Muscle layer of colon (tissue), 2 donors: Measurements from ENCODE around the gene LTA.
A peak's percentile ranks its signal among the peaks of the same experiment; 100 is the strongest.
"Not testable (repeated sequence)": the region's sequence is repeated elsewhere in the genome, so short reads cannot be mapped to it uniquely, and the experiment has no call there.

ENCODE experiments used
- H3K27ac ChIP-seq: one replicate; pipeline ENCODE4 v1.7.0; 2013; ENCODE audit warnings: low read depth, mild to moderate bottlenecking, low read length, moderate library complexity
- H3K27me3 ChIP-seq, 2 donors: one replicate each; pipeline ENCODE4 v1.7.0; 2013; ENCODE audit warnings: low read length in 2 of 2, mild to moderate bottlenecking in 2 of 2; ENCODE audit not compliant: insufficient read depth in 2 of 2, control insufficient read depth in 1 of 2
- H3K36me3 ChIP-seq: one replicate; pipeline ENCODE4 v1.7.0; 2013; ENCODE audit warnings: mild to moderate bottlenecking, low read length; ENCODE audit not compliant: insufficient read depth
- H3K4me1 ChIP-seq: one replicate; pipeline ENCODE4 v1.7.0; 2013; ENCODE audit warnings: mild to moderate bottlenecking, low read length; ENCODE audit not compliant: insufficient read depth
- H3K4me3 ChIP-seq, 2 donors: one replicate each; pipeline ENCODE4 v1.7.0; 2013; ENCODE audit warnings: low read length in 2 of 2, low read depth in 1 of 2, mild to moderate bottlenecking in 1 of 2, moderate library complexity in 1 of 2
- H3K9ac ChIP-seq: one replicate; pipeline ENCODE4 v1.7.0; 2013; ENCODE audit warnings: low read length
- H3K9me3 ChIP-seq: one replicate; pipeline ENCODE4 v1.7.0; 2013; ENCODE audit warnings: mild to moderate bottlenecking, low read length
- donor health status: abdominal sarcoma.
- donor health status: Adenocarcinoma of cecum.

Gene LTA

GRCh38 chr6:31581434-31582229 lies 9.5 kb downstream of the LTA start:
- Histone ChIP-seq H3K4me3 (peak overlapping the region; percentile 91 to 97), H3K9ac (peak overlapping the region; percentile 87), H3K27ac (peak overlapping the region; percentile 87), H3K4me1 (peaks cover 11% of the 10 kb centered on the region), H3K27me3 (no peaks in the 10 kb centered on the region), H3K36me3 (no peaks in the 10 kb centered on the region), H3K9me3 (no peaks in the 10 kb centered on the region)

GRCh38 chr6:31582230-31582643 lies 10.1 kb downstream of the LTA start, which contains the start of gene LTB:
Gene LTB, minus strand, starts transcription at chr6:31582424. Its CDS starts 7 bp downstream, at chr6:31582417.
- H3K36me3 ChIP-seq: no peaks in the 10 kb centered on the region
- no peaks in the 10 kb centered on the region for H3K27me3 ChIP-seq
- H3K9me3 ChIP-seq: no peaks in the 10 kb centered on the region
- H3K4me3 ChIP-seq: peak within 1 kb of the TSS; percentile 91 to 97
- H3K9ac ChIP-seq: peak within 1 kb of the TSS; percentile 87
- peak within 1 kb of the TSS; percentile 87 for H3K27ac ChIP-seq
- H3K4me1 ChIP-seq: peaks cover 11% of the 10 kb centered on the region

- Histone ChIP-seq H3K27me3 (no peaks in the 10 kb centered on the region), H3K9me3 (no peaks in the 10 kb centered on the region), H3K27ac (no peak overlapping the region), H3K9ac (no peak overlapping the region), H3K4me1 (peaks cover 8% of the 10 kb centered on the region), H3K4me3 (no peak overlapping the region), H3K36me3 (no peaks in the 10 kb centered on the region)
Observed at GRCh38 chr6:31585491-31585890, 13.4 kb downstream of the LTA start.

GRCh38 chr6:31586008-31586407 lies 13.9 kb downstream of the LTA start, which contains the start of gene LST1:
Gene LST1, plus strand, starts transcription at chr6:31586277. Its CDS starts 1,023 bp downstream, at chr6:31587300.
- H3K4me3 ChIP-seq: no peak within 1 kb of the TSS
- no peaks in the 10 kb centered on the region for H3K27me3 ChIP-seq
- H3K4me1 ChIP-seq: peaks cover 6% of the 10 kb centered on the region
- no peak within 1 kb of the TSS for H3K27ac ChIP-seq
- H3K9ac ChIP-seq: no peak within 1 kb of the TSS
- H3K9me3 ChIP-seq: no peaks in the 10 kb centered on the region
- H3K36me3 ChIP-seq: no peaks in the 10 kb centered on the region

GRCh38 chr6:31586599-31587281 lies 14.7 kb downstream of the LTA start:
- H3K4me3 ChIP-seq: no peak overlapping the region
- no peak overlapping the region for H3K9ac ChIP-seq
- H3K9me3 ChIP-seq: no peaks in the 10 kb centered on the region
- H3K36me3 ChIP-seq: no peaks in the 10 kb centered on the region
- no peak overlapping the region for H3K27ac ChIP-seq
- H3K4me1 ChIP-seq: peaks cover 4% of the 10 kb centered on the region
- no peaks in the 10 kb centered on the region for H3K27me3 ChIP-seq

- Histone ChIP-seq H3K9me3 (no peaks in the 10 kb centered on the region), H3K4me3 (no peak overlapping the region), H3K4me1 (no peaks in the 10 kb centered on the region), H3K27ac (no peak overlapping the region), H3K36me3 (no peaks in the 10 kb centered on the region), H3K9ac (no peak overlapping the region), H3K27me3 (no peaks in the 10 kb centered on the region)
Observed at GRCh38 chr6:31587791-31588777, 16.0 kb downstream of the LTA start.

- Histone ChIP-seq H3K27ac (no peak overlapping the region), H3K4me1 (no peaks in the 10 kb centered on the region), H3K9ac (no peak overlapping the region)
Observed at GRCh38 chr6:31588871-31589650, 17.0 kb downstream of the LTA start.

GRCh38 chr6:31590691-31591090 lies 18.6 kb downstream of the LTA start:
- H3K27ac ChIP-seq, H3K9ac ChIP-seq, H3K4me1 ChIP-seq, H3K27me3 ChIP-seq, H3K4me3 ChIP-seq, H3K9me3 ChIP-seq, H3K36me3 ChIP-seq: not testable (repeated sequence)

More at GRCh38 chr6:31588871-31589650, 17.0 kb downstream of the LTA start:
- no peaks in the 10 kb centered on the region for H3K36me3 ChIP-seq
- no peaks in the 10 kb centered on the region for H3K9me3 ChIP-seq
- no peaks in the 10 kb centered on the region for H3K27me3 ChIP-seq
- no peak overlapping the region for H3K4me3 ChIP-seq

GRCh38 chr6:31592396-31592771 lies 20.3 kb downstream of the LTA start:
- no peak overlapping the region for H3K27ac ChIP-seq
- no peaks in the 10 kb centered on the region for H3K36me3 ChIP-seq
- H3K9ac ChIP-seq: no peak overlapping the region
- no peaks in the 10 kb centered on the region for H3K27me3 ChIP-seq
- no peak overlapping the region for H3K4me3 ChIP-seq
- no peaks in the 10 kb centered on the region for H3K4me1 ChIP-seq
- no peaks in the 10 kb centered on the region for H3K9me3 ChIP-seq

- Histone ChIP-seq H3K4me1 (no peaks in the 10 kb centered on the region), H3K9ac (no peak overlapping the region), H3K4me3 (no peak overlapping the region), H3K9me3 (no peaks in the 10 kb centered on the region), H3K36me3 (no peaks in the 10 kb centered on the region), H3K27me3 (no peaks in the 10 kb centered on the region), H3K27ac (no peak overlapping the region)
Observed at GRCh38 chr6:31597006-31597405, 24.9 kb downstream of the LTA start.
